Measurements from ENCODE around the gene EIF2AK3.

EIF2AK3 gene

GRCh38 chr2:88627055-88627855, at the start of gene EIF2AK3:
Gene EIF2AK3, minus strand, starts transcription at chr2:88627464. Its CDS starts 190 bp downstream, at chr2:88627274.
- Histone ChIP-seq H3K9ac (ENCODE audit: low read length) (peak within 1 kb of the TSS; percentile 96), H2AFZ (ENCODE audit: low read length) (no peak within 1 kb of the TSS), H3K4me2 (ENCODE audit: low read length) (peak within 1 kb of the TSS; percentile 92), H3K36me3 (ENCODE audit: insufficient read depth, low read length) (peaks cover 4% of the 10 kb centered on the region; the same call in 1 of the 2 replicates), H3F3A (ENCODE audit: insufficient read depth, low read length) (no peaks in the 10 kb centered on the region), H3K4me1 (ENCODE audit: insufficient read depth, low read length, severe bottlenecking) (peaks cover 55% of the 10 kb centered on the region), H3K9me3 (ENCODE audit: low read length) (no peaks in the 10 kb centered on the region), H3K4me3 (ENCODE audit: low read depth, low read length, poor library complexity, severe bottlenecking) (peak within 1 kb of the TSS; percentile 83), H4K20me1 (ENCODE audit: insufficient read depth, low read length) (no peaks in the 10 kb centered on the region), H3K9me2 (ENCODE audit: low read depth, low read length) (no peaks in the 10 kb centered on the region), H3K79me2 (ENCODE audit: insufficient read depth, low read length) (peaks cover 42% of the 10 kb centered on the region), H3K27ac (ENCODE audit: low read depth, low read length, poor library complexity, severe bottlenecking) (peak within 1 kb of the TSS; percentile 78), H3K27me3 (ENCODE audit: insufficient read depth, low read length) (no peaks in the 10 kb centered on the region)
- no peak for TF ChIP-seq EZH2 (IDR thresholded peaks at IDR 0.05; ENCODE audit: borderline replicate concordance, low read length)
- TF ChIP-seq, protein P1, sequence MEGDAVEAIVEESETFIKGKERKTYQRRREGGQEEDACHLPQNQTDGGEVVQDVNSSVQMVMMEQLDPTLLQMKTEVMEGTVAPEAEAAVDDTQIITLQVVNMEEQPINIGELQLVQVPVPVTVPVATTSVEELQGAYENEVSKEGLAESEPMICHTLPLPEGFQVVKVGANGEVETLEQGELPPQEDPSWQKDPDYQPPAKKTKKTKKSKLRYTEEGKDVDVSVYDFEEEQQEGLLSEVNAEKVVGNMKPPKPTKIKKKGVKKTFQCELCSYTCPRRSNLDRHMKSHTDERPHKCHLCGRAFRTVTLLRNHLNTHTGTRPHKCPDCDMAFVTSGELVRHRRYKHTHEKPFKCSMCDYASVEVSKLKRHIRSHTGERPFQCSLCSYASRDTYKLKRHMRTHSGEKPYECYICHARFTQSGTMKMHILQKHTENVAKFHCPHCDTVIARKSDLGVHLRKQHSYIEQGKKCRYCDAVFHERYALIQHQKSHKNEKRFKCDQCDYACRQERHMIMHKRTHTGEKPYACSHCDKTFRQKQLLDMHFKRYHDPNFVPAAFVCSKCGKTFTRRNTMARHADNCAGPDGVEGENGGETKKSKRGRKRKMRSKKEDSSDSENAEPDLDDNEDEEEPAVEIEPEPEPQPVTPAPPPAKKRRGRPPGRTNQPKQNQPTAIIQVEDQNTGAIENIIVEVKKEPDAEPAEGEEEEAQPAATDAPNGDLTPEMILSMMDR (IDR thresholded peaks at IDR 0.05; ENCODE audit: low read length) = no peak

- no peaks in the 10 kb centered on the region for H3K27me3 ChIP-seq (ENCODE audit: insufficient read depth, low read length)
- H3K9me3 ChIP-seq (ENCODE audit: low read length) = no peaks in the 10 kb centered on the region
- TF ChIP-seq, protein P1 (IDR thresholded peaks at IDR 0.05; ENCODE audit: low read length) = no peak
- no peak for TF ChIP-seq EZH2 (IDR thresholded peaks at IDR 0.05; ENCODE audit: borderline replicate concordance, low read length)
- no peaks in the 10 kb centered on the region for H3K4me1 ChIP-seq (ENCODE audit: insufficient read depth, low read length, severe bottlenecking)
- no peaks in the 10 kb centered on the region for H3K79me2 ChIP-seq (ENCODE audit: insufficient read depth, low read length)
- no peaks in the 10 kb centered on the region for H3K9me2 ChIP-seq (ENCODE audit: low read depth, low read length)
- no peak overlapping the region for H3K27ac ChIP-seq (ENCODE audit: low read depth, low read length, poor library complexity, severe bottlenecking)
- no peak overlapping the region for H3K4me3 ChIP-seq (ENCODE audit: low read depth, low read length, poor library complexity, severe bottlenecking)
- H3K4me2 ChIP-seq (ENCODE audit: low read length) = no peak overlapping the region
- no peaks in the 10 kb centered on the region for H3F3A ChIP-seq (ENCODE audit: insufficient read depth, low read length)
- H3K9ac ChIP-seq (ENCODE audit: low read length) = no peak overlapping the region
- H2AFZ ChIP-seq (ENCODE audit: low read length) = no peak overlapping the region
- no peaks in the 10 kb centered on the region for H3K36me3 ChIP-seq (ENCODE audit: insufficient read depth, low read length)
- no peaks in the 10 kb centered on the region for H4K20me1 ChIP-seq (ENCODE audit: insufficient read depth, low read length)
Measured at GRCh38 chr2:88673363-88673762, 46.1 kb upstream of the EIF2AK3 start.

DNA sequence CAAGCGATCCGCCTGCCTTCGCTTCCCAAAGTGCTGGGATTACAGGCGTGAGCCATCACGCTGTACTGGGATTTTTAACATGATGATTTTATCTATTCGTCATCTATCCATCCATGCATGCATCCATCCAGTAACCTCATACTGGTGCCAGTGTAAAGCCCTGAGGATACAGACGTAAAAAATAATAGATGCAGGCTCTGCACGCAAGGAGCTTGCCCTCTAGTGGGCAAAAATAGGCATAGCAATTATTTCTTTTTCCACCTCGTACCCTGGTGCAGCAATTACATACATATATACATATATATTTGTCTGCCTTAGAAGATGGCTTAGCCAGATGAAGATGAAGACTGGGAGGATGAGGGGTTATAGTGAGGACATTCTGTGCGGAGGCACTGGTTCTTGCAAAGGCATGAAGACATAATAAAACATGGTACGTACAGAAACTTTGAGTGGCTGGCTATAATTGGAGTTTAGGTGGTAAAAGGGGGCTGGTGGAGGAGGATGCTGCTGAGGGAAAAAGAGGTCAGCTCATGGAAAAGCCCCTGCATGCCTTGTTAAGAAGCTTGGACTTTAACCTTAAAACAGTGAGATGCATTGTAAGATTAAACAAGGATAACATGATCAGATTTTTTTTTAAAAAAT, 44.6 kb upstream of the EIF2AK3 start:
- H3K4me2 ChIP-seq (ENCODE audit: low read length) = no peak overlapping the region
- no peaks in the 10 kb centered on the region for H3K9me3 ChIP-seq (ENCODE audit: low read length)
- no peak overlapping the region for H2AFZ ChIP-seq (ENCODE audit: low read length)
- no peaks in the 10 kb centered on the region for H3K27me3 ChIP-seq (ENCODE audit: insufficient read depth, low read length)
- H3K9me2 ChIP-seq (ENCODE audit: low read depth, low read length) = no peaks in the 10 kb centered on the region
- H3K4me1 ChIP-seq (ENCODE audit: insufficient read depth, low read length, severe bottlenecking) = no peaks in the 10 kb centered on the region
- no peak overlapping the region for H3K9ac ChIP-seq (ENCODE audit: low read length)
- TF ChIP-seq, protein P1 (IDR thresholded peaks at IDR 0.05; ENCODE audit: low read length) = peak; percentile 92
- TF ChIP-seq EZH2 (IDR thresholded peaks at IDR 0.05; ENCODE audit: borderline replicate concordance, low read length) = no peak
- no peaks in the 10 kb centered on the region for H3K36me3 ChIP-seq (ENCODE audit: insufficient read depth, low read length)
- H3F3A ChIP-seq (ENCODE audit: insufficient read depth, low read length) = no peaks in the 10 kb centered on the region
- H4K20me1 ChIP-seq (ENCODE audit: insufficient read depth, low read length) = no peaks in the 10 kb centered on the region
- H3K4me3 ChIP-seq (ENCODE audit: low read depth, low read length, poor library complexity, severe bottlenecking) = no peak overlapping the region
- H3K27ac ChIP-seq (ENCODE audit: low read depth, low read length, poor library complexity, severe bottlenecking) = no peak overlapping the region
- H3K79me2 ChIP-seq (ENCODE audit: insufficient read depth, low read length) = no peaks in the 10 kb centered on the region

Measured in OCI-LY1 (cell line).